ENCODE results near the gene TUT1. TPM values are rescaled to one million over a fixed set of nuclear protein-coding genes. Genes with fewer than 3 reads are reported as not detected.
A peak's percentile ranks its signal among the peaks of the same experiment; 100 is the strongest.
"Not testable (repeated sequence)": the region's sequence is repeated elsewhere in the genome, so short reads cannot be mapped to it uniquely, and the experiment has no call there.

TUT1 gene
- total RNA-seq, 2 experiments from 2014 or later = 24.7 to 29.6 TPM

DNA sequence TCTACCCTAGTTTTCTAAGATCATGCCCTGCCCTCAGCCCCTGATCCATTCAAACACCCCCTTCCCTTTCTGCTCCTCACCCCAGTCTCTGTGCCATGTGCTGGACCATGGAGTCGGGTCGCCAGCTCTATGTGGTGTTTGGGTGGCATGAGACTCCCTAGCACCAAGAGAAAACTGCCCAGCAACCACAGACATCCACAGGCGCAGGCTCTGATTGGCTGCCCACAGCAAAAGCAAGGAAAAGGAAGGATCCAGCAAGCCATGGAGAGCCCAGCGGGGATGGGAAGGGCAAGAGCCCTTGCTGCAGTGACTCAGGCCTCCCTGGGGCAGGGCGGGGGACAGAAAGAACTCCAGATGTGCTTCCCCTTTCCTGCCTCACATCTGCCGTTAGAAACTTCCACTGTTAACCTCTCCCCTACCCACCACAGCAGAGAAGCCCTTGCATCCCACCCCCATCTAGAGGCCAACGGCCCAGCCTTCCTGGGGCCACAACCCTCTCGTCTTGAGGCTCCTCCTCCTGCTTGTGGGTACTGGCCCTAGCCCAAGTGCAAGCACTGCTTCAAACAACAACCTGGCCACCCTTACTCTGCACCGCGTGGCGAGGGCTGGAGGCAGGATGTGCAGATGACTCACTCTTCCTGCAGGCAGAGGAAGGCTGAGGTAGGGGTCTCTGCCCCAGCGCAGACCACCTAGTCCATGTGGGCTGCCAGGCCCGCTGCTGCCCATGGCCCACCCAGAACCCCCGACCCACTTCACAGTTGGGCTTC, 35.0 kb downstream of the TUT1 start:
- CTCF ChIA-PET = interaction anchor here (0.7 to 12.5 kb wide), 16 partner anchors 11 to 166 kb away, joined by 3 to 354 read pairs (median 5); partner anchors contain the start of genes AHNAK, EEF1G, EML3 and LBHD1
- H3K9me3 Mint-ChIP-seq (ENCODE audit: low read depth) = no peaks in the 10 kb centered on the region
- H3K36me3 Mint-ChIP-seq = peaks cover 29% of the 10 kb centered on the region
- peak overlapping the region; percentile 96 for H3K27ac Mint-ChIP-seq
- ATAC-seq = peak; percentile 64
- peaks cover 96% of the 10 kb centered on the region for H3K4me1 Mint-ChIP-seq
- DNase-seq = peak; percentile 98
- H3K27me3 Mint-ChIP-seq = peaks cover 2% of the 10 kb centered on the region
- H3K4me3 Mint-ChIP-seq = peak overlapping the region; percentile 65

DNA sequence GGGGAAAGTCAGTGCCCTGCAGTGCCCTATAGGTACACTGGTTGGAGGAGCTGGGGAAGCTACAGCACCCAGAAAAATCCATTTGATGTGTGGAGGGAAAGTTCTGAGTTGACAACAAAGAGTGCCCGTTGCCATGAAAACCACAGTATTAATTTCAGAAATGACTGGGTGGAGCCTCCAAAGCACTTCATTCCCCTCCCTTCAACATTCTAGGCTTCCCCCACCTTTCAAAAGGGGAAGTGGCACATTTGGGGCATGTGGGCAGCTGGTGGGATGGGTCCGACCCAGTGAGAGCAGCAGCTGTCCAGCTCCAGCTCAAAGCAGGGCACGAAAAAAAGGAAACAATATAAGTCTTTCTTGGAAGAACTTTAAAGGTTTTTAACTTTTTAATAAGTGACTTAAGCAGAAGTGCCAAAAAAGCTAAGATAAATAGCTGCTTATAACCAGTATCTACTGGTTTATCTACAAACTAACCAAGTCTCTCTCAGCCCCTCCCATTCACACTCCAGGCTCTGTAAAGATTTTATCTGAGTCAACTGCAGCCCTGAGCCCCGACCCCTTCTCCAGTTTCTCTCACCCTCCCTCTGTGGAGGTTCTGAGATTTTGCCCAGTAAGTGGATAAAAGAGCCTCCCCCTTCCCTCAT, 35.7 kb downstream of the TUT1 start:
- Mint-ChIP-seq H3K9me3 (ENCODE audit: low read depth) (no peaks in the 10 kb centered on the region), H3K27me3 (peaks cover 6% of the 10 kb centered on the region), H3K27ac (peak overlapping the region; percentile 96), H3K4me3 (peak overlapping the region; percentile 65), H3K36me3 (peaks cover 23% of the 10 kb centered on the region), H3K4me1 (peaks cover 96% of the 10 kb centered on the region)
- DNase-seq = peak; percentile 86
- CTCF ChIA-PET = interaction anchor here (0.7 to 12.5 kb wide), 6 partner anchors 12 to 165 kb away, joined by 3 to 354 read pairs (median 4); partner anchors contain the start of genes AHNAK and EEF1G
- ATAC-seq = peak; percentile 18

DNA sequence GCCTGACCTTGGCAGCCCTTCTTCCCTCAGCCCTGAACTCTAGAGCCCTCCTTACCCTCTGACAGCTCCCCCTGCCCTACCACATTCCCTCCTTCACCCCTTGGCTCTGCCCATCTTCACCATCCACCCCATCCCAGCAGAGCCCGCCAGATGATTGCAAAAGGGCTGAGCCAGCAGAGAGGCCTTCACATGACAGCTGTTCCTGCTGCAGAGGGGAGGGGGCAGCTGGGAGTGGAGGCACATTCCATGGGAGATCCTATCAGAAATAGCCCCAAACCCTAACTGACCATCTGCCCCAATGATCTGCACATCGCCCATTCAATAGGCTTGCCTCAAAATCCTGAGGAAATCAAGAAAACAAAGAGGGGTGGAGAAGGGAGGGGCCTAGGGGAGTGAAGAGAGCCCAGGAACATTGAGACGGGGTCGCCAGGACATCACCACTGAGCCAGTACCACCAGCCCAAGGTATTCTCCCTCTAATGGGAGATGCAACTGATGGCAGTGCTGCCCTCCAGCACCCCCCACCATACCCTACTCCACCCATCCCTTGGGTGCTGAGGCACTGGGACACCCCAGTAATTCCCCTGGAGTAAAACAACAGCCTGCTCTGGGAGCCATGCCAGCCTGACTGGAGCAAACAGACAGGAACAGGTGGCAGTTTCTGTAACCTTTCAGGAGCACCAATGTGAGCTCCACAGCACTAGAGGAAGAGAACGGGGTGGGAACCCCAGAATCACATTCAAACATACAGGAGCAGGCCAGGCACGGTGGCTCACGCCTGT, 36.7 kb downstream of the TUT1 start:
- Mint-ChIP-seq H3K9me3 (ENCODE audit: low read depth) (no peaks in the 10 kb centered on the region), H3K27me3 (peaks cover 12% of the 10 kb centered on the region), H3K4me1 (peaks cover 93% of the 10 kb centered on the region), H3K27ac (peak overlapping the region; percentile 96), H3K36me3 (peaks cover 14% of the 10 kb centered on the region), H3K4me3 (no peak overlapping the region)
- DNase-seq (no peak), ATAC-seq (no peak)
- CTCF ChIA-PET = interaction anchor here (1.1 to 12.5 kb wide), 4 partner anchors 11 to 130 kb away, joined by 3 to 354 read pairs (median 34); partner anchors contain the start of genes AHNAK and EEF1G

GRCh38 chr11:62553839-62554361, 37.4 kb downstream of the TUT1 start:
- ATAC-seq = no peak
- Mint-ChIP-seq H3K27ac (peak overlapping the region; percentile 96), H3K36me3 (peaks cover 7% of the 10 kb centered on the region), H3K27me3 (peaks cover 15% of the 10 kb centered on the region), H3K4me1 (peaks cover 87% of the 10 kb centered on the region), H3K9me3 (ENCODE audit: low read depth) (no peaks in the 10 kb centered on the region), H3K4me3 (no peak overlapping the region)
- CTCF ChIA-PET = interaction anchor here (1.0 to 12.5 kb wide), 4 partner anchors 11 to 130 kb away, joined by 4 to 354 read pairs (median 34); partner anchors contain the start of gene AHNAK
- no peak for DNase-seq

DNA sequence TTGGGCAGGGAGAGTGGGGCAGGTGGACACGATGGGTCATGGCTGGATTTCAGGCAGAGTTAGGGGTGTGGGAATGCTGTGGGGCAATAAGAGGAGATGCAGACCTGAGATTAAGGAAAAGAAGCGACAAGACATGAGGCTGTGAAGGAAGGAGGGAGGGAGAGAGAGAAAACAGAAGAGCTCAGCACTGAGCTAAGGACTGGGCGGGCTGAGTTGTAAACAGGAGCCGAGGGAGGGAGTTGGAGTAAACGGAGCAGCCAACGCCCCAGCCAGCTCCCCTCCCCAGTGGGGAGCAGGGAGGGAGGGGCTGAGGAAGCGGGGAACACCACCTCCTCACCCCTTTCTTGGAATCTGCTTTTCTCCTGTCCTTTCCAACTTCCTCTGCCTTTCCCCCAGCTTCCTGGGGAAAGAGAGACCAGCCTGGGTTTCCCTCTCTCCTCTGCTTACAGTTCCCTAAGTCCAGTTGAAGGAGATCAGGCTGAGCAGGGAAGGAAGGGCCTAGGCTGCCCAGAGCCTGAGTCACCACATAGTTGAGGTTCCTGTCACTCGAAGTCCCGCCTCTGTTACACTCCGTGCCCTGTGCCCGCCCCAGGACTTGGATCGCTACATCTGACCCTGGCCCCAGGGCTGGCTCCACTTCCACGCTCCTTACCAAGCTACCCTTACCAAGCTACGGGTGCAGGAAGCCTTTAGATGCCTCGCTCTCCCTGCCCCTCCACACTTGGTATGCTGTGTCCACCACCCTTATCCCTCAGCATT, 38.1 kb downstream of the TUT1 start:
- ATAC-seq (peak; percentile 9), DNase-seq (peak; percentile 82)
- Mint-ChIP-seq H3K4me1 (peaks cover 82% of the 10 kb centered on the region), H3K27me3 (peaks cover 19% of the 10 kb centered on the region), H3K9me3 (ENCODE audit: low read depth) (no peaks in the 10 kb centered on the region), H3K27ac (peak overlapping the region; percentile 96), H3K4me3 (peak overlapping the region; percentile 46), H3K36me3 (peaks cover 3% of the 10 kb centered on the region)
- CTCF ChIA-PET = interaction anchor here (0.7 to 12.5 kb wide), 6 partner anchors 10 to 842 kb away, joined by 3 to 354 read pairs (median 4); partner anchors contain the start of gene AHNAK

DNA sequence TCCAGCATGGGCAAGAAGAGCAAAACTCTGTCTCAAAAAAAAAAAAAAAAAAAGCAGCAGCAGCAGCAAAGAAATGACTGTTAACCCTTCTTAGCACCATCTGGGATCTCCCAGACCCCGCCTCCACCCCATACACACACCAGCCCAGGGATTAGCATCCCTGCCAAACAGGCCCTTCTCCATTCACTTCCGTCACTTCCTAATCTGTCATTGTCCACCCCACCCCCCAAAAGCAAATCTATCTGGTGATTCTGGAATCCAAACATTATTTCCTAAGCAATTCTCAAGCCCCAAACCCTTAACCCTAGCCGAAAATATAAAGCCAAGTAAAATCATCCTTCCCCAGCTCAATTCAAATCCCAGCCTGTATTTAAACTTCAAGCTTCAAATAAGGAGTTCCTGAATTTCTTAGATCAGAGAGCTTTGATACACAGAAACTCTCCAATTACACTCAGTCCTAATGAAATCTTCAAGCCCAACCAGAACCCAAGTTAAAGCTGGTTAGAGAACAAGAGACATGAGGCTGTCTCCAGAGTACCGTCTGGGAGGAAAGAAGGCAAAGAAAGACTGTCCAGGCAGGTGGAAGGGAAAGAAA, 38.7 kb downstream of the TUT1 start:
- H3K36me3 Mint-ChIP-seq = peaks cover 3% of the 10 kb centered on the region
- DNase-seq = no peak
- H3K4me1 Mint-ChIP-seq = peaks cover 81% of the 10 kb centered on the region
- peaks cover 26% of the 10 kb centered on the region for H3K27me3 Mint-ChIP-seq
- peak overlapping the region; percentile 96 for H3K27ac Mint-ChIP-seq
- no peak for ATAC-seq
- no peaks in the 10 kb centered on the region for H3K9me3 Mint-ChIP-seq (ENCODE audit: low read depth)
- CTCF ChIA-PET = interaction anchor here (0.7 to 12.5 kb wide), 10 partner anchors 7 to 841 kb away, joined by 3 to 354 read pairs (median 5); partner anchors contain the start of genes AHNAK and TUT1
- H3K4me3 Mint-ChIP-seq = peak overlapping the region; percentile 46

DNA sequence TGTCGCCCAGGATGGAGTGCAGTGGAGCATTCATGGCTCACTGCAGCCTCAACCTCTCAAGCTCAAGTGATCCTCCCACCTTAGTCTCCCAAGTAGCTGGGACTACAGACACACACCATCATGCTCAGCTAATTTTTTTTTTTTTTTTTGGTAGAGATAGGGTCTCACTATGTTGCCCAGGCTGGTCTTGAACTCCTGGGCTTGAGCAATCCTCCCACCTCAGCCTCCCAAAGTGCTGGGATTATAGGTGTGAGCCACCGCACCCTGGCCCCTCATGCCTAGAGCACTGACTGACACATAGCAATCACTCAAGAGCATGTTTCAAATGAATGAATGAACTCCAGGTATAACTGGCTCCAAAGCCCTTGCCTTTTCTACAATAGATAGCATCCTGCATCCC, 40.8 kb downstream of the TUT1 start:
- H3K36me3 Mint-ChIP-seq; DNase-seq; H3K4me3 Mint-ChIP-seq; H3K9me3 Mint-ChIP-seq (ENCODE audit: low read depth); ATAC-seq: not testable (repeated sequence)
- CTCF ChIA-PET = interaction anchor here (0.9 to 12.5 kb wide), 7 partner anchors 7 to 171 kb away, joined by 3 to 354 read pairs (median 5); partner anchors contain the start of gene AHNAK
- Mint-ChIP-seq H3K27ac (peak overlapping the region; percentile 22), H3K4me1 (peaks cover 66% of the 10 kb centered on the region), H3K27me3 (peaks cover 26% of the 10 kb centered on the region)

DNA sequence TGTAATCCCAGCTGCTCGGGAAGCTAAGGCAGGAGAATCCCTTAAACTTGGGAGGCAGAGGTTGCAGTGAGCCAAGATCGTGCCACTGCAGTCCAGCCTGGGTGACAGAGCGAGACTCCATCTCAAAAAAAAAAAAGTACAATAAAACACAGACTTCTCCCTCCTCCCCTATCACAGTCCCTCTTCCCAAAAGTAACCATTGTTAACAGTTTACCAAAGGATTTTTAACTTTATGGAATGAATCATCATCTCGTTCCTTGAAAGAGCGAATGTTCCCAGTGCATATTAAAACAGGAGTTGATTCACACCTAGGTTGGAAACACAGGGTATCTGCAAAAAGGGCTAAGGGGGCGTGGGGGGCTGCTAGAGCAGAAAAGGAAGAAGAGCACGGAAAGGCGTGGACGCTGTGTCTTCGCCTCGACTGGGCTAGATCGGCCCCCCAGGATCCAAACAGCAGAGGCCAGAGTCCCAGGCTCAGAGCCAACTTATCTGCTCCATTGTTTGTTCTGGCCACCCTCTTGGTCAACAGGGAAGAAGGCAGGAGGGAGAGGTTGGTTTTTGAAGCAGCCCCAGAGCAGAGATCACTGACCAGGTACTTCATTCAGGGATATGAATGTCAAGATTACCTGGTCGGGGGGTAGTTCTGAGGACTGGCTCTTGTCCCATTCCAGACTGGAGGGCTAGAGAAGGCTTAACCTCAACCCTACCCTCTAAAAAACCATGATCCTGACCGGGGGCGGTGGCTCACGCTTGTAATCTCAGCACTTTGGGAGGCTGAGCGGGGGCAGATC, 42.6 kb downstream of the TUT1 start:
- peaks cover 55% of the 10 kb centered on the region for H3K4me1 Mint-ChIP-seq
- DNase-seq (no peak), ATAC-seq (no peak)
- no peaks in the 10 kb centered on the region for H3K9me3 Mint-ChIP-seq (ENCODE audit: low read depth)
- CTCF ChIA-PET = interaction anchor here (1.7 to 10.7 kb wide), 2 partner anchors 7 to 12 kb away, joined by 9 to 354 read pairs; no protein-coding TSS in a partner anchor
- H3K27me3 Mint-ChIP-seq = peaks cover 26% of the 10 kb centered on the region
- no peak overlapping the region for H3K4me3 Mint-ChIP-seq
- H3K36me3 Mint-ChIP-seq = peaks cover 12% of the 10 kb centered on the region
- H3K27ac Mint-ChIP-seq = no peak overlapping the region

- DNase-seq = no peak
- H3K4me3 Mint-ChIP-seq = peak overlapping the region; percentile 98
- H3K9me3 Mint-ChIP-seq (ENCODE audit: low read depth) = no peaks in the 10 kb centered on the region
- CTCF ChIA-PET = interaction anchor here (0.7 to 10.7 kb wide), 3 partner anchors 8 to 123 kb away, joined by 4 to 354 read pairs (median 12); no protein-coding TSS in a partner anchor
- peak overlapping the region; percentile 47 for H3K27ac Mint-ChIP-seq
- H3K36me3 Mint-ChIP-seq = peaks cover 12% of the 10 kb centered on the region
- H3K4me1 Mint-ChIP-seq = peaks cover 55% of the 10 kb centered on the region
- no peak for ATAC-seq
- H3K27me3 Mint-ChIP-seq = peaks cover 26% of the 10 kb centered on the region
These were observed 43.5 kb downstream of the TUT1 start for GRCh38 chr11:62547691-62548281.

DNA sequence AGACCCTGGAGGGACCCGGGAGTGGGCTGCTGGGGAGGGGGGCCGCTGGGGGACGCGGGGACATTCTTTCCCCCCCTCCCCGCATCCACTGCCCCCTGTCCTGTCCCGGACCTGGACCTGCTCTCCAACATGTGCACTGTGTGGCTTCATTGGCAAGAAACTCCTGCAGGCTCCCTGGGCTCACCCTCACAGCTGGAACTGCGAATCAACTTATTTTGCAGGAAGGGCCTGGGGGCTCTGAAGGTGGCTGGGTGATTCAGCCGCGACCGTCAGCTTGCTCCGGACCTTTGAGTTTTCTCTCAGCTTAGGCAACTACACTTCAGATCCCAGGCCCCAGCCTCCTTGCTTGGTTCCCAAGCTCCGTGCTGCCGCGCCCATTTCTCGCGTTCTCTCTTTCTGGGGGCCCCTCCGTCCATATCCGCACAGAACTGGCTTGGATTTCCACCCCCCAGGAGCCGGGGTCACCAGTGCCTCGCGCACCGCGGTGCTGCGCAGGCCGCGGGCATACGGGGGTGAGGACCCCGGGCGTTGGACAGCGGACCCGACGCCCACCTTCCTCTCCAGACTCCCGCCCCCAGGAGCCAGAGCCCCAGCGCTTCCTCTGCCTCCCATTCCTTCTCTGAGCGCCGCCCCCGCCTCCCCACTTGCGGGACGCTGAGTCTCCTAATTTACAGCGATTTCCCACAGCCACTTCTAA, 44.2 kb downstream of the TUT1 start:
- Mint-ChIP-seq H3K4me1 (peaks cover 54% of the 10 kb centered on the region), H3K27me3 (peaks cover 26% of the 10 kb centered on the region), H3K36me3 (peaks cover 11% of the 10 kb centered on the region), H3K9me3 (ENCODE audit: low read depth) (no peaks in the 10 kb centered on the region), H3K4me3 (peak overlapping the region; percentile 98), H3K27ac (peak overlapping the region; percentile 46)
- DNase-seq = no peak
- no peak for ATAC-seq
- CTCF ChIA-PET = interaction anchor here (0.8 to 10.7 kb wide), 3 partner anchors 9 to 294 kb away, joined by 3 to 354 read pairs (median 12); no protein-coding TSS in a partner anchor

Measured in activated CD8-positive, alpha-beta memory T cell treated with anti-CD3 and anti-CD28 coated beads, Interleukin-2, amount 10 ng/mL, durations not matched to agents 7 days and 5 days (primary cell).